IMR-90 (cell line): Measurements from ENCODE around the gene CHAC1.

Experiments
- BHLHE40 ChIP-seq: fragments of 150-350 bp; IDR thresholded peaks from 2 replicates; pipeline ENCODE4 v1.6.1; 2016; ENCODE audit warnings: mild to moderate bottlenecking, low read depth, low read length
- CEBPB ChIP-seq: IDR thresholded peaks from 2 replicates; pipeline ENCODE4 v1.6.1; 2012; ENCODE audit warnings: low read depth, low read length, improper control_type of control experiment
- CHD1 ChIP-seq: IDR thresholded peaks from 2 replicates; pipeline ENCODE4 v1.6.1; 2012; ENCODE audit warnings: low read depth, low read length, improper control_type of control experiment
- CTCF ChIP-seq: conservative IDR thresholded peaks from 2 replicates; pipeline ENCODE4 v1.5.1; 2012; ENCODE audit warnings: mild to moderate bottlenecking, low read depth, low read length, improper control_type of control experiment
- FOS ChIP-seq: fragments of 150-350 bp; IDR thresholded peaks from 2 replicates; pipeline ENCODE4 v1.6.1; 2016; ENCODE audit warnings: low read depth, low read length
- MAFK ChIP-seq: IDR thresholded peaks from 2 replicates; pipeline ENCODE4 v1.6.1; 2012; ENCODE audit warnings: low read depth, low read length, improper control_type of control experiment
- MAZ ChIP-seq: IDR thresholded peaks from 2 replicates; pipeline ENCODE4 v1.6.1; 2012; ENCODE audit warnings: low read depth, mild to moderate bottlenecking, low read length, improper control_type of control experiment, moderate library complexity, borderline replicate concordance
- MXI1 ChIP-seq: IDR thresholded peaks from 2 replicates; pipeline ENCODE4 v1.6.1; 2012; ENCODE audit warnings: low read depth, mild to moderate bottlenecking, low read length, moderate library complexity, borderline replicate concordance
- POLR2A ChIP-seq: IDR thresholded peaks from 2 replicates; pipeline ENCODE4 v1.6.1; 2012; ENCODE audit warnings: mild to moderate bottlenecking, low read depth, low read length
- RAD21 ChIP-seq: IDR thresholded peaks from 2 replicates; pipeline ENCODE4 v1.6.1; 2012; ENCODE audit warnings: low read length, improper control_type of control experiment
- RFX5 ChIP-seq: IDR thresholded peaks from 2 replicates; pipeline ENCODE4 v1.8.0; 2012; ENCODE audit warnings: low read depth, mild to moderate bottlenecking, low read length, moderate library complexity
- USF2 ChIP-seq: fragments of 150-350 bp; IDR thresholded peaks from 2 replicates; pipeline ENCODE4 v1.6.1; 2017; ENCODE audit warnings: mild to moderate bottlenecking, antibody characterized with exemption, low read length, low read depth

- no peak for TF ChIP-seq CTCF
- TF ChIP-seq POLR2A, result no peak
- TF ChIP-seq RAD21, result no peak
- no peak for TF ChIP-seq USF2
- TF ChIP-seq MAFK, result no peak
- TF ChIP-seq MAZ, result no peak
- TF ChIP-seq RFX5, result no peak
- TF ChIP-seq MXI1, result no peak
- TF ChIP-seq CEBPB, result no peak
- no peak for TF ChIP-seq BHLHE40
- TF ChIP-seq FOS, result no peak
- no peak for TF ChIP-seq CHD1
Measured at GRCh38 chr15:40991355-40991754, 38.1 kb downstream of the CHAC1 start.
